GM23248 (cell line): ENCODE results near the gene LMF1. TPM values are rescaled to one million over a fixed set of nuclear protein-coding genes. Genes with fewer than 3 reads are reported as not detected.

ENCODE experiments used
- DNase-seq: peaks from one replicate; pipeline ENCODE4 v3.0.0-alpha.2; 2015
- H2AFZ ChIP-seq: fragments of 200-600 bp; sonication (generic); 2 replicates; pipeline ENCODE4 v1.6.1; 2016; ENCODE audit warnings: antibody characterized with exemption
- H3F3A ChIP-seq: fragments of 200-600 bp; sonication (generic); 2 replicates; pipeline ENCODE4 v1.6.1; 2016; ENCODE audit warnings: mild to moderate bottlenecking, antibody characterized with exemption, mixed run types; ENCODE audit not compliant: insufficient read depth
- H3K27ac ChIP-seq: fragments of 200-600 bp; sonication (generic); 2 replicates; pipeline ENCODE4 v1.5.1; 2016; ENCODE audit warnings: mild to moderate bottlenecking
- H3K27me3 ChIP-seq: fragments of 200-600 bp; sonication (generic); replicated peaks from 2 replicates; pipeline ENCODE4 v1.6.1; 2016; ENCODE audit warnings: mild to moderate bottlenecking; ENCODE audit not compliant: insufficient read depth
- H3K36me3 ChIP-seq: fragments of 200-600 bp; sonication (generic); 2 replicates; pipeline ENCODE4 v1.6.1; 2016; ENCODE audit warnings: low read depth, mild to moderate bottlenecking
- H3K4me1 ChIP-seq: fragments of 200-600 bp; sonication (generic); 2 replicates; pipeline ENCODE4 v1.6.1; 2016; ENCODE audit warnings: mild to moderate bottlenecking; ENCODE audit not compliant: insufficient read depth
- H3K4me2 ChIP-seq: fragments of 200-600 bp; sonication (generic); one replicate; pipeline ENCODE4 v1.6.1; 2016; ENCODE audit warnings: mild to moderate bottlenecking; ENCODE audit not compliant: unreplicated experiment
- H3K4me3 ChIP-seq: fragments of 200-600 bp; sonication (generic); 2 replicates; pipeline ENCODE4 v1.5.1; 2016; ENCODE audit warnings: mild to moderate bottlenecking
- H3K79me2 ChIP-seq: fragments of 200-600 bp; sonication (generic); 2 replicates; pipeline ENCODE4 v1.6.1; 2016; ENCODE audit warnings: mild to moderate bottlenecking; ENCODE audit not compliant: insufficient read depth
- H3K9ac ChIP-seq: fragments of 200-600 bp; sonication (generic); 2 replicates; pipeline ENCODE4 v1.6.1; 2016; ENCODE audit warnings: mild to moderate bottlenecking
- H3K9me2 ChIP-seq: fragments of 200-600 bp; sonication (generic); 2 replicates; pipeline ENCODE4 v1.6.1; 2016; ENCODE audit warnings: mixed run types, mild to moderate bottlenecking, moderate library complexity; ENCODE audit not compliant: insufficient read depth
- H3K9me3 ChIP-seq: fragments of 200-600 bp; sonication (generic); one replicate; pipeline ENCODE4 v1.6.1; 2017; ENCODE audit warnings: low read depth
- H4K20me1 ChIP-seq: fragments of 200-600 bp; sonication (generic); 2 replicates; pipeline ENCODE4 v1.6.0; 2016; ENCODE audit not compliant: insufficient read depth
- EZH2 ChIP-seq: fragments of 200-600 bp; sonication (generic); IDR thresholded peaks from 2 replicates; pipeline ENCODE4 v1.6.1; 2018; ENCODE audit warnings: antibody characterized with exemption, mild to moderate bottlenecking; ENCODE audit not compliant: insufficient read depth, poor library complexity, severe bottlenecking
- EZH2phosphoT487 ChIP-seq: fragments of 200-600 bp; sonication (generic); IDR thresholded peaks from 2 replicates; pipeline ENCODE4 v1.6.1; 2018; ENCODE audit warnings: antibody characterized with exemption, moderate library complexity, mild to moderate bottlenecking, low read depth; ENCODE audit not compliant: insufficient read depth
- WGBS, 2 experiments: methylation state at CpG; one replicate each; pipeline ENCODE4 v1.1.6; 2015 to 2017; ENCODE audit warnings: low lambda C conversion rate in 2 of 2, low coverage in 1 of 2; ENCODE audit errors: missing lambda C conversion rate in 2 of 2; 5-methylcytosine and 5-hydroxymethylcytosine counted together
- in situ Hi-C: fragments of 300-500 bp; cut with MboI; formaldehyde crosslinking; loops from 2 replicates; pipeline ENCODE4 v1.15.0; 2020
- polyA plus RNA-seq: library from polyadenylated mRNA; unstranded; fragments of >200 nt; fragmentation: Nextera tagmentation; extraction: Ambion mirVana; gene quantifications from 2 replicates; pipeline ENCODE4 v1.2.1, GENCODE V29; 2016
- total RNA-seq: library from RNA; depleted of rRNA; stranded (reverse); fragments of >200 nt; shearing (Covaris generic); gene quantifications from 2 replicates; pipeline ENCODE4 v1.2.3, GENCODE V29; 2014

LMF1 gene
- total and polyA plus RNA-seq, 2 experiments from 2014 or later = 23.1 to 53.0 TPM

DNA sequence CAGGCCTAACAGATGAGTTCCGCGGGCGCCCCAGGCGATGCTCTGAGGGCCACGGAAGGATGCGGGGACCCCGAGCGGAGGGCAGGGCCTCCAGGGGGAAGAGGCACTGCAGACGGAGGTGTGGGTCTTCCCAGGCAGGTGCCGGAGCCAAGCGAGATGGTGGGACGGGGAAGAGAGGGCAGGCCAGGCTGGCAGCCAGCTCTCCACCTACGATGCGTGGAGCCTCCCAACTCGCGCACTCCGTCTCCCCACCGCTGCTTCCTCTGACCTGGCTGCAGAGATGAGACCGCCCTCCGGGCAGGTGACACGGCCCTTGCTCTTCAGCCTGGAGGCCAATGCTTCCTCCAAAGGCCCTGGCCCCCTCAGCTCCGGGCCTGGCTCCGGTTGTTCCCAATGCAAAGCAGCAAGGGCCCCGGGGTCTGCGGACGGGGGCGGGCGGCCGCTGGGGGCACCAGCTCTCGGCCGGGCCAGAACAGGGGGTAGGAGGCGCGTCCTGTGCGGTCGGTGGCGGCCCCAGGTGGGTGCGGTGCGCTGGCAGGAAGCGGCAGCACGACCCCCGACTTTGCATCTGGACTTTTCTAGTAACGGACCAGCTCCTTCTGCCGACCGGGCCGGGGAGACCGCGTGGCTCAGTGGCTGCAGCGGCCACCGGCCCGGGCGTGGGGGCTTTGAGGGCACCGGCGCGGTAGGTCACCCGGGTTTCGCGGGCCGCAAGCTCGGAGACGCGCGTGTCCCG, 9.2 kb upstream of the LMF1 start:
- Histone ChIP-seq H3K9me2 (no peaks in the 10 kb centered on the region), H2AFZ (no peak overlapping the region), H3K9ac (no peak overlapping the region), H3K27ac (no peak overlapping the region), H3K4me1 (no peaks in the 10 kb centered on the region), H3K79me2 (no peaks in the 10 kb centered on the region), H3F3A (no peaks in the 10 kb centered on the region), H4K20me1 (no peaks in the 10 kb centered on the region), H3K36me3 (no peaks in the 10 kb centered on the region), H3K27me3 (0 out of 2 replicates have a peak, but pooled peaks cover 4% of the 10 kb centered on the region), H3K4me2 (peak overlapping the region; percentile 61), H3K4me3 (peak overlapping the region; percentile 70), H3K9me3 (no peaks in the 10 kb centered on the region)
- no peak for DNase-seq
- in situ Hi-C loops = no loop called here
- TF ChIP-seq EZH2phosphoT487 = no peak
- no peak for TF ChIP-seq EZH2
- WGBS, 2 experiments = 54 to 59% methylated on average over 38 to 63 of the region's 63 CpGs

DNA sequence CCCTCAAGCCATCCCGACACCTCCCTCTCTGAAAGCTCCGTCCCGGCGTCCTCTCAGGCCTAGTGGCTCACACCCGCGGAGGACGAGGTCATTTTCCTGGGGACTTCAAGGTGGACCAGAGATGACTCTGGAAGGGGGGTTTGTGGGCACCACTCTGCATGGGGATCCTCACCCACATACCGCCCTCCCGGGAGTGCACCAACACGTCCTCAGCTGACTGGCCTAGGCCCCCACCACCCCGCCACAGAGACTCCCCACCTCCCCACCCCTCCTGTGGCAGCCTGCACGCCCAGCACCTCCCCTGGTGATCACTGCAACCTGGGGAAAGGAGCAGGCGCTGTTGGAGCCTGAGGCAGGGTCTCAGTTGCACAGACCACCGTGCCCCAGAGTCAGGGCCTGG, 8.4 kb upstream of the LMF1 start:
- 84 to 89% methylated on average over 12 to 13 of the region's 14 CpGs for WGBS, 2 experiments
- Histone ChIP-seq H3K27me3 (0 out of 2 replicates have a peak, but pooled peaks cover 4% of the 10 kb centered on the region), H4K20me1 (no peaks in the 10 kb centered on the region)

DNA sequence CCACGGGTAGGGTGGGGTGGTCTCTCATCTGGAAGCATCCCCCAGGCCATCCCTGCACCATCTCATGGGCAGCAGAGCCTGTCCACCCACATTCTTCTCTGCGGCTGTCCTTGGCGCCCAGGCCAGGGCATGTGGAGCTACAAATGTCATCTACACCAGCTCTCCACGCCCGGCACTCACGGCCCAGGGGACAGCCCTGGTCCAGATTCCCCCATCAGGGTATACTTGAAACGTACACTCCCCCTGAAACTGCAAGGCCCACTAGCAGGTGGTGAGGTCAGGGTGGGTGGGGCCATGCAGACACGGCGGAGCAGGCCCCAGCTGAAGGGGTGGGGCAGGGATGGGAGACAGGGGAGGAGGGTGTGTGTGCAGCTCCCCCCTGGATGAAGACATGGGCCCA, 7.6 kb upstream of the LMF1 start:
- no peak overlapping the region for H3K27ac ChIP-seq
- no peaks in the 10 kb centered on the region for H4K20me1 ChIP-seq
- no peak overlapping the region for H3K4me3 ChIP-seq
- DNase-seq = no peak
- no peak overlapping the region for H3K9ac ChIP-seq
- no peaks in the 10 kb centered on the region for H3K79me2 ChIP-seq
- no peak for TF ChIP-seq EZH2phosphoT487
- no peak for TF ChIP-seq EZH2
- no peaks in the 10 kb centered on the region for H3F3A ChIP-seq
- H3K36me3 ChIP-seq = no peaks in the 10 kb centered on the region
- in situ Hi-C loops = no loop called here
- no peaks in the 10 kb centered on the region for H3K9me3 ChIP-seq
- H2AFZ ChIP-seq = no peak overlapping the region
- H3K9me2 ChIP-seq = no peaks in the 10 kb centered on the region
- 0 out of 2 replicates have a peak, but pooled peaks cover 4% of the 10 kb centered on the region for H3K27me3 ChIP-seq
- WGBS, 2 experiments = 83 to 86% methylated on average over 6 to 9 of the region's 9 CpGs
- H3K4me1 ChIP-seq = no peaks in the 10 kb centered on the region
- no peak overlapping the region for H3K4me2 ChIP-seq

More for the DNA sequence above, 8.4 kb upstream of the LMF1 start:
- no peak overlapping the region for H3K4me2 ChIP-seq
- in situ Hi-C loops = no loop called here
- no peak overlapping the region for H3K27ac ChIP-seq
- H3K4me3 ChIP-seq = no peak overlapping the region
- H2AFZ ChIP-seq = no peak overlapping the region
- H3K79me2 ChIP-seq = no peaks in the 10 kb centered on the region
- TF ChIP-seq EZH2 (no peak), EZH2phosphoT487 (no peak)
- H3K9ac ChIP-seq = no peak overlapping the region
- H3K9me2 ChIP-seq = no peaks in the 10 kb centered on the region
- no peak for DNase-seq
- H3F3A ChIP-seq = no peaks in the 10 kb centered on the region
- H3K9me3 ChIP-seq = no peaks in the 10 kb centered on the region
- no peaks in the 10 kb centered on the region for H3K36me3 ChIP-seq
- no peaks in the 10 kb centered on the region for H3K4me1 ChIP-seq

DNA sequence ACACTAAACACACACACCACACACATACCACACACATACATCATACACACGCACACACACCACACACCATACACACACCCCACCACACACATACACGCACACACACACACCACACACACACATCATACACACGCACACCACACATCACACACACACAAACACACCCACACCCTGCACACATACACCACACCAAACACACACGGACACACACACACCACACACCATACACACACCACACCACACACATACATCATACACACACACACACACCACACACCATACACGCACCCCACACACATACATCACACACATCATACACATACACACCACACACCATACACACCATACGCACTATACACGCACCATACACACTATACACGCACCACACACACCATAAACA, 7.1 kb upstream of the LMF1 start:
- DNase-seq = no peak
- Histone ChIP-seq H4K20me1 (no peaks in the 10 kb centered on the region), H3K9me2 (no peaks in the 10 kb centered on the region), H3K27me3 (0 out of 2 replicates have a peak, but pooled peaks cover 4% of the 10 kb centered on the region), H3K9ac (no peak overlapping the region), H3K4me3 (no peak overlapping the region), H3K4me2 (no peak overlapping the region), H3K9me3 (no peaks in the 10 kb centered on the region), H3F3A (no peaks in the 10 kb centered on the region), H3K79me2 (no peaks in the 10 kb centered on the region), H2AFZ (no peak overlapping the region), H3K4me1 (no peaks in the 10 kb centered on the region), H3K27ac (no peak overlapping the region), H3K36me3 (no peaks in the 10 kb centered on the region)
- 75 to 79% methylated on average over 6 to 8 of the region's 8 CpGs for WGBS, 2 experiments
- in situ Hi-C loops = no loop called here
- TF ChIP-seq EZH2 (no peak), EZH2phosphoT487 (no peak)
